GM12878 (cell line): ENCODE data around the gene SHROOM3. TPM values are rescaled to one million over a fixed set of nuclear protein-coding genes. Genes with fewer than 3 reads are reported as not detected.

Source experiments
- ATAC-seq: fragments of 200-7000 bp; cut with Tn5 transposase; 3 replicates; pipeline ENCODE4 v1.9.1; 2020; ENCODE audit warnings: mild to moderate bottlenecking, moderate library complexity
- BruUV-seq: library from RNA; stranded (reverse); fragments of 400-500 nt; replicated peaks from 2 replicates; lab custom pipeline; 2021; lab: Mats Ljungman, UMichigan
- CTCF ChIA-PET: fragments of 300-600 bp; sonication (Branson Sonifier 250); formaldehyde crosslinking; extraction: SDS; loops from one replicate; lab custom pipeline; 2021; ENCODE audit warnings: inconsistent platforms; lab: Yijun Ruan, JAX
- POLR2A ChIA-PET: fragments of 350-600 bp; formaldehyde crosslinking; extraction: SDS; loops from one replicate; lab custom pipeline; 2021; ENCODE audit warnings: inconsistent platforms; lab: Charles Lee
- RAD21 ChIA-PET: fragments of 300-600 bp; sonication (Branson Sonifier 250); formaldehyde crosslinking; loops from one replicate; lab custom pipeline; 2023; ENCODE audit warnings: antibody characterized with exemption; ENCODE audit not compliant: unreplicated experiment; lab: Charles Lee
- SMC1A ChIA-PET: fragments of 300-600 bp; sonication (Branson Sonifier 250); formaldehyde crosslinking; loops from one replicate; lab custom pipeline; 2023; ENCODE audit not compliant: unreplicated experiment, uncharacterized antibody; lab: Charles Lee
- DNase-seq: peaks from one replicate; pipeline ENCODE4 v3.0.0-alpha.2; 2011; ENCODE audit warnings: low read depth, low spot score
- FAIRE-seq: peaks from 3 replicates; lab custom pipeline; 2011; peaks lifted over from hg19 to GRCh38; lab: Jason Lieb, UNC
- H2AFZ ChIP-seq: 2 replicates; pipeline ENCODE4 v1.6.0; 2011; ENCODE audit warnings: low read depth, low read length, control low read depth; ENCODE audit not compliant: control insufficient read depth
- H3K27ac ChIP-seq: 2 replicates; pipeline ENCODE4 v1.5.1; 2011; ENCODE audit warnings: control low read depth; ENCODE audit not compliant: control insufficient read depth, insufficient read depth
- H3K27me3 ChIP-seq, 2 experiments: replicated peaks in 1 of 2; 2 replicates each; pipeline versions ENCODE4 v1.6.0 to v1.6.1; 2011; ENCODE audit warnings: low read length in 1 of 2; ENCODE audit not compliant: control insufficient read depth in 2 of 2, insufficient read depth in 2 of 2
- H3K36me3 ChIP-seq, 2 experiments: 2 replicates each; pipeline ENCODE4 v1.5.1; 2011; ENCODE audit warnings: low read length in 1 of 2; ENCODE audit not compliant: control insufficient read depth in 2 of 2, insufficient read depth in 2 of 2
- H3K4me1 ChIP-seq: 2 replicates; pipeline ENCODE4 v1.6.1; 2011; ENCODE audit warnings: mild to moderate bottlenecking, low read length, moderate library complexity, mixed read lengths; ENCODE audit not compliant: control insufficient read depth, insufficient read depth
- H3K4me2 ChIP-seq: 2 replicates; pipeline ENCODE4 v1.6.0; 2011; ENCODE audit warnings: control low read depth; ENCODE audit not compliant: control insufficient read depth, insufficient read depth
- H3K4me3 ChIP-seq: fragments of 200-600 bp; sonication (generic); 2 replicates; pipeline ENCODE4 v1.5.1; 2016
- H3K79me2 ChIP-seq: 2 replicates; pipeline ENCODE4 v1.6.0; 2011; ENCODE audit warnings: low read length; ENCODE audit not compliant: control insufficient read depth, insufficient read depth
- H3K9ac ChIP-seq: 2 replicates; pipeline ENCODE4 v1.8.0; 2011; ENCODE audit warnings: low read length, control low read depth, mixed read lengths; ENCODE audit not compliant: control insufficient read depth, insufficient read depth
- H3K9me3 ChIP-seq: replicated peaks from 3 replicates; pipeline ENCODE4 v1.5.1; 2011; ENCODE audit warnings: mild to moderate bottlenecking, low read length; ENCODE audit not compliant: control insufficient read depth, insufficient read depth
- H4K20me1 ChIP-seq: 2 replicates; pipeline ENCODE4 v1.6.0; 2011; ENCODE audit not compliant: control insufficient read depth, insufficient read depth
- HDAC2 ChIP-seq: fragments of 200-600 bp; sonication (generic); IDR thresholded peaks from 2 replicates; pipeline ENCODE4 v1.6.1; 2017
- JUND ChIP-seq: IDR thresholded peaks from 2 replicates; pipeline ENCODE4 v1.6.1; 2012; ENCODE audit warnings: low read depth, mild to moderate bottlenecking, low read length, improper control_type of control experiment, moderate library complexity
- RAD51 ChIP-seq: fragments of 450-650 bp; IDR thresholded peaks from 2 replicates; pipeline ENCODE4 v1.6.1; 2016; ENCODE audit warnings: moderate library complexity, mild to moderate bottlenecking, inconsistent platforms
- SIN3A ChIP-seq: IDR thresholded peaks from 2 replicates; pipeline ENCODE4 v1.6.1; 2012; ENCODE audit warnings: low read depth, low read length, improper control_type of control experiment
- SMARCA5 ChIP-seq: fragments of 450-650 bp; IDR thresholded peaks from 2 replicates; pipeline ENCODE4 v1.6.1; 2017; ENCODE audit warnings: mild to moderate bottlenecking
- SPI1 ChIP-seq: IDR thresholded peaks from 2 replicates; pipeline ENCODE4 v1.6.1; 2011; ENCODE audit warnings: low read depth, mild to moderate bottlenecking, low read length, moderate library complexity, borderline replicate concordance; ENCODE audit not compliant: insufficient read depth
- WGBS: methylation state at CpG from one replicate; pipeline ENCODE4 v1.1.6; 2016; ENCODE audit warnings: low lambda C conversion rate; ENCODE audit not compliant: insufficient replicate concordance, insufficient coverage; ENCODE audit errors: missing lambda C conversion rate; 5-methylcytosine and 5-hydroxymethylcytosine counted together
- in situ Hi-C: fragments of 300-500 bp; cut with MboI; formaldehyde crosslinking; loops from 9 replicates; pipeline ENCODE4 v1.14.3; 2018; ENCODE audit warnings: mixed read lengths
- intact Hi-C: fragments of 100-400 bp; cut with micrococcal nuclease; formaldehyde crosslinking; loops from one replicate; pipeline ENCODE4 v1.14.2; 2022; ENCODE audit not compliant: unreplicated experiment
- polyA plus RNA-seq, 11 experiments: library from polyadenylated mRNA; depleted of rRNA in 4 of 11; unstranded in 6 of 11; stranded (reverse) in 5 of 11; fragments of >200 nt; fragmentation: Nextera tagmentation in 4 of 11; fragmentation: Illumina TruSeq in 1 of 11; extraction: Ambion mirVana in 4 of 11; extraction: Trizol in 1 of 11; gene quantifications; 1 replicate in 1 of 11; 2 replicates in 10 of 11; pipeline versions ENCODE4 v1.2.1 to v1.2.3, GENCODE V29; 2011 to 2016; ENCODE audit warnings: inconsistent platforms in 2 of 11, missing spikeins in 2 of 11, low read depth in 1 of 11
- total RNA-seq, 4 experiments: library from RNA; depleted of rRNA in 3 of 4; stranded (reverse); fragments of >200 nt in 3 of 4; fragmentation: Illumina TruSeq in 1 of 4; extraction: Trizol in 1 of 4; gene quantifications; 2 replicates each; pipeline versions ENCODE4 v1.2.1 to v1.2.3, GENCODE V29; 2013 to 2021
- TF ChIP-seq, protein P1 (sequence below): fragments of 150-350 bp; IDR thresholded peaks from 2 replicates; pipeline ENCODE4 v1.6.1; 2014; ENCODE audit warnings: mild to moderate bottlenecking, low read depth, low read length

Gene SHROOM3
- total and polyA plus RNA-seq, 10 of the 15 experiments (the other 5 are each of a cell fraction or from before 2014, with no cell fraction given), result under 0.01 to 0.29 (median 0.08) TPM; not detected in 1

GRCh38 chr4:76486588-76487276, 51.7 kb downstream of the SHROOM3 start:
- TF ChIP-seq SIN3A, result no peak
- no peak for TF ChIP-seq SMARCA5
- peak; percentile 8; the same call in 1 of the 2 replicates for TF ChIP-seq SPI1
- no peak for TF ChIP-seq HDAC2
- no peak for TF ChIP-seq RAD51
- TF ChIP-seq JUND, result no peak
- TF ChIP-seq, protein P1, sequence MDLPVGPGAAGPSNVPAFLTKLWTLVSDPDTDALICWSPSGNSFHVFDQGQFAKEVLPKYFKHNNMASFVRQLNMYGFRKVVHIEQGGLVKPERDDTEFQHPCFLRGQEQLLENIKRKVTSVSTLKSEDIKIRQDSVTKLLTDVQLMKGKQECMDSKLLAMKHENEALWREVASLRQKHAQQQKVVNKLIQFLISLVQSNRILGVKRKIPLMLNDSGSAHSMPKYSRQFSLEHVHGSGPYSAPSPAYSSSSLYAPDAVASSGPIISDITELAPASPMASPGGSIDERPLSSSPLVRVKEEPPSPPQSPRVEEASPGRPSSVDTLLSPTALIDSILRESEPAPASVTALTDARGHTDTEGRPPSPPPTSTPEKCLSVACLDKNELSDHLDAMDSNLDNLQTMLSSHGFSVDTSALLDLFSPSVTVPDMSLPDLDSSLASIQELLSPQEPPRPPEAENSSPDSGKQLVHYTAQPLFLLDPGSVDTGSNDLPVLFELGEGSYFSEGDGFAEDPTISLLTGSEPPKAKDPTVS, result no peak
- no peak overlapping the region for H3K4me2 ChIP-seq
- H3K4me3 ChIP-seq, result no peak overlapping the region
- no TSS peak for BruUV-seq
- H3K4me1 ChIP-seq, result no peaks in the 10 kb centered on the region
- no peaks in the 10 kb centered on the region; the same call in 2 of the 3 replicates for H3K9me3 ChIP-seq
- ChIA-PET POLR2A (no interaction called here), CTCF (interaction anchor here (0.9 kb wide), 1 partner anchor 55 kb away, joined by 3 read pairs; no protein-coding TSS in a partner anchor), RAD21 (no interaction called here), SMC1A (no interaction called here)
- H4K20me1 ChIP-seq, result no peaks in the 10 kb centered on the region
- no peak; the same call in 2 of the 3 replicates for ATAC-seq
- intact Hi-C loops, result no loop called here
- H3K9ac ChIP-seq, result no peak overlapping the region
- 16% methylated on average over 3 of the region's 3 CpGs for WGBS
- no peak overlapping the region for H3K27ac ChIP-seq
- no peaks in the 10 kb centered on the region for H3K36me3 ChIP-seq
- no peak for DNase-seq
- in situ Hi-C loops, result no loop called here
- no peaks in the 10 kb centered on the region for H3K79me2 ChIP-seq
- FAIRE-seq, result no peak
- no peak overlapping the region for H2AFZ ChIP-seq
- no peaks in the 10 kb centered on the region for H3K27me3 ChIP-seq
